H9 (cell line): Measurements from ENCODE around the gene AK5. TPM values are rescaled to one million over a fixed set of nuclear protein-coding genes. Genes with fewer than 3 reads are reported as not detected.

Source experiments
- DNase-seq: peaks from one replicate; pipeline ENCODE4 v3.0.0-alpha.2; 2017
- H2AFZ ChIP-seq: one replicate; pipeline ENCODE4 v1.6.1; 2013; ENCODE audit warnings: mild to moderate bottlenecking, low read length, control low read depth, moderate library complexity
- H2AK5ac ChIP-seq: 2 replicates; pipeline ENCODE4 v1.6.1; 2013; ENCODE audit warnings: low read length, control low read depth, mixed read lengths; ENCODE audit not compliant: insufficient read length
- H2BK120ac ChIP-seq: one replicate; pipeline ENCODE4 v1.6.1; 2013; ENCODE audit warnings: low read depth, mild to moderate bottlenecking, low read length, control low read depth, inconsistent platforms; ENCODE audit not compliant: poor library complexity, severe bottlenecking
- H2BK12ac ChIP-seq: 2 replicates; pipeline ENCODE4 v1.6.1; 2013; ENCODE audit warnings: low read length, control low read depth, mixed read lengths, low read depth; ENCODE audit not compliant: insufficient read length
- H2BK15ac ChIP-seq: 2 replicates; pipeline ENCODE4 v1.6.1; 2013; ENCODE audit warnings: low read depth, low read length, control low read depth
- H2BK20ac ChIP-seq: one replicate; pipeline ENCODE4 v1.6.1; 2013; ENCODE audit warnings: low read depth, mild to moderate bottlenecking, low read length, control low read depth, inconsistent platforms; ENCODE audit not compliant: poor library complexity, severe bottlenecking
- H2BK5ac ChIP-seq: 2 replicates; pipeline ENCODE4 v1.6.1; 2013; ENCODE audit warnings: low read length, control low read depth, mixed read lengths; ENCODE audit not compliant: insufficient read length
- H3K14ac ChIP-seq: 2 replicates; pipeline ENCODE4 v1.6.1; 2013; ENCODE audit warnings: low read length, control low read depth; ENCODE audit not compliant: insufficient read depth
- H3K18ac ChIP-seq: 2 replicates; pipeline ENCODE4 v1.6.1; 2013; ENCODE audit warnings: low read depth, mild to moderate bottlenecking, mixed read lengths, low read length, control low read depth; ENCODE audit not compliant: insufficient read length
- H3K23ac ChIP-seq: 2 replicates; pipeline ENCODE4 v1.6.1; 2013; ENCODE audit warnings: low read length, control low read depth, mixed read lengths, low read depth; ENCODE audit not compliant: insufficient read length
- H3K23me2 ChIP-seq: 2 replicates; pipeline ENCODE4 v1.6.1; 2013; ENCODE audit warnings: low read depth, mild to moderate bottlenecking, mixed read lengths, low read length, control low read depth; ENCODE audit not compliant: insufficient read length, poor library complexity, severe bottlenecking
- H3K27ac ChIP-seq: 2 replicates; pipeline ENCODE4 v1.5.1; 2013; ENCODE audit warnings: low read length, control low read depth, mixed read lengths, low read depth; ENCODE audit not compliant: insufficient read length
- H3K27me3 ChIP-seq: 2 replicates; pipeline ENCODE4 v1.6.1; 2013; ENCODE audit warnings: low read length, control low read depth, inconsistent platforms; ENCODE audit not compliant: insufficient read depth
- H3K4ac ChIP-seq: 2 replicates; pipeline ENCODE4 v1.6.1; 2013; ENCODE audit warnings: low read depth, mild to moderate bottlenecking, control low read depth, inconsistent platforms, low read length, moderate library complexity
- H3K4me1 ChIP-seq: 2 replicates; pipeline ENCODE4 v1.6.1; 2013; ENCODE audit warnings: low read length, control low read depth, inconsistent platforms; ENCODE audit not compliant: insufficient read depth
- H3K4me2 ChIP-seq: 2 replicates; pipeline ENCODE4 v1.6.1; 2013; ENCODE audit warnings: low read length, control low read depth, mixed read lengths; ENCODE audit not compliant: insufficient read length, insufficient read depth
- H3K56ac ChIP-seq: 2 replicates; pipeline ENCODE4 v1.6.1; 2013; ENCODE audit warnings: low read depth, mild to moderate bottlenecking, mixed read lengths, low read length, control low read depth; ENCODE audit not compliant: insufficient read length
- H3K79me1 ChIP-seq: 2 replicates; pipeline ENCODE4 v1.6.1; 2013; ENCODE audit warnings: low read depth, mild to moderate bottlenecking, moderate library complexity, low read length, control low read depth, inconsistent platforms; ENCODE audit not compliant: insufficient read depth, poor library complexity, severe bottlenecking
- H3K79me2 ChIP-seq: 2 replicates; pipeline ENCODE4 v1.6.1; 2013; ENCODE audit warnings: low read length, control low read depth, inconsistent platforms; ENCODE audit not compliant: insufficient read depth
- H3K9ac ChIP-seq: 2 replicates; pipeline ENCODE4 v1.6.1; 2013; ENCODE audit warnings: low read length, control low read depth, mixed read lengths; ENCODE audit not compliant: insufficient read length; ENCODE audit errors: extremely low read depth
- H3K9me3 ChIP-seq: one replicate; pipeline ENCODE4 v1.6.1; 2013; ENCODE audit warnings: low read depth, low read length, inconsistent platforms; ENCODE audit not compliant: control insufficient read depth
- H3T11ph ChIP-seq: one replicate; pipeline ENCODE4 v1.6.1; 2013; ENCODE audit warnings: mild to moderate bottlenecking, low read length, control low read depth, inconsistent platforms
- H4K20me1 ChIP-seq: one replicate; pipeline ENCODE4 v1.6.1; 2013; ENCODE audit not compliant: control insufficient read depth, insufficient read length, insufficient read depth
- H4K5ac ChIP-seq: 2 replicates; pipeline ENCODE4 v1.6.1; 2013; ENCODE audit warnings: low read depth, mild to moderate bottlenecking, mixed read lengths, low read length, control low read depth; ENCODE audit not compliant: insufficient read length
- H4K8ac ChIP-seq: replicated peaks from 2 replicates; pipeline ENCODE4 v1.6.1; 2013; ENCODE audit warnings: low read length, control low read depth, mixed read lengths, low read depth; ENCODE audit not compliant: insufficient read length
- H4K91ac ChIP-seq: 2 replicates; pipeline ENCODE4 v1.6.1; 2013; ENCODE audit warnings: low read depth, mild to moderate bottlenecking, moderate library complexity, mixed read lengths, low read length, control low read depth; ENCODE audit not compliant: insufficient read length
- H3K27ac Mint-ChIP-seq, 3 experiments: 2 replicates in 2 of 3; 3 replicates in 1 of 3; pipeline ENCODE4 v1.8.0; 2020 to 2021; ENCODE audit warnings: mixed read lengths in 3 of 3, mild to moderate bottlenecking in 1 of 3, moderate library complexity in 1 of 3
- H3K27me3 Mint-ChIP-seq: 2 replicates; pipeline ENCODE4 v1.8.0; 2021; ENCODE audit warnings: low read depth, mild to moderate bottlenecking, moderate library complexity, mixed read lengths
- H3K36me3 Mint-ChIP-seq, 3 experiments: 2 replicates in 2 of 3; 3 replicates in 1 of 3; pipeline ENCODE4 v1.8.0; 2020 to 2021; ENCODE audit warnings: low read depth in 3 of 3, mixed read lengths in 3 of 3; ENCODE audit not compliant: insufficient read depth in 1 of 3
- H3K4me1 Mint-ChIP-seq, 2 experiments: 2 replicates each; pipeline ENCODE4 v1.8.0; 2020; ENCODE audit warnings: mixed read lengths in 2 of 2
- H3K4me3 Mint-ChIP-seq, 2 experiments: 2 replicates in 1 of 2; 3 replicates in 1 of 2; pipeline ENCODE4 v1.8.0; 2020 to 2021; ENCODE audit warnings: mild to moderate bottlenecking in 2 of 2, mixed read lengths in 2 of 2, moderate library complexity in 1 of 2
- H3K9me3 Mint-ChIP-seq, 2 experiments: 2 replicates in 1 of 2; 3 replicates in 1 of 2; pipeline ENCODE4 v1.8.0; 2020; ENCODE audit warnings: mild to moderate bottlenecking in 2 of 2, mixed read lengths in 2 of 2, moderate library complexity in 1 of 2
- CTCF ChIP-seq: fragments of 200-600 bp; sonication (generic); conservative IDR thresholded peaks from 3 replicates; pipeline ENCODE4 v1.8.0; 2021; ENCODE audit warnings: antibody characterized with exemption, mild to moderate bottlenecking
- WGBS: extraction: QIAGEN DNeasy Blood & Tissue Kit; methylation state at CpG from one replicate; pipeline ENCODE4 v1.1.7; 2013; ENCODE audit warnings: missing lambda C conversion rate, low lambda C conversion rate, mixed read lengths; ENCODE audit not compliant: insufficient read length; ENCODE audit errors: extremely low coverage; 5-methylcytosine and 5-hydroxymethylcytosine counted together
- total RNA-seq: library from RNA; stranded (reverse); gene quantifications from 2 replicates; pipeline ENCODE4 v1.2.1, GENCODE V29; 2021

The AK5 gene
- total RNA-seq, 1 experiment from 2014 or later: 2.5 TPM

GRCh38 chr1:77316006-77316405, 34.2 kb downstream of the AK5 start:
- no peak overlapping the region for H3K56ac ChIP-seq
- H3K27ac Mint-ChIP-seq: no peak overlapping the region
- H3K23me2 ChIP-seq: no peaks in the 10 kb centered on the region
- no peak for TF ChIP-seq CTCF
- H3T11ph ChIP-seq: no peak overlapping the region
- no peak overlapping the region for H2BK15ac ChIP-seq
- no peaks in the 10 kb centered on the region for H3K79me2 ChIP-seq
- H3K9ac ChIP-seq: no peak overlapping the region
- H3K27ac ChIP-seq: no peak overlapping the region
- no peak overlapping the region for H3K4ac ChIP-seq
- no peak overlapping the region for H4K91ac ChIP-seq
- H3K23ac ChIP-seq: no peak overlapping the region
- no peaks in the 10 kb centered on the region for H3K27me3 ChIP-seq
- H3K4me2 ChIP-seq: no peak overlapping the region
- H2BK12ac ChIP-seq: no peak overlapping the region
- no peaks in the 10 kb centered on the region for H3K36me3 Mint-ChIP-seq
- WGBS: no CpG with 5 or more reads among the region's 1 CpG
- H3K9me3 Mint-ChIP-seq: no peaks in the 10 kb centered on the region
- no peak overlapping the region for H3K14ac ChIP-seq
- no peaks in the 10 kb centered on the region for H3K4me1 ChIP-seq
- H2BK5ac ChIP-seq: no peak overlapping the region
- no peaks in the 10 kb centered on the region for H3K27me3 Mint-ChIP-seq
- H4K20me1 ChIP-seq: no peaks in the 10 kb centered on the region
- H2AK5ac ChIP-seq: no peak overlapping the region
- H4K5ac ChIP-seq: no peak overlapping the region
- no peaks in the 10 kb centered on the region for H3K79me1 ChIP-seq
- H3K4me1 Mint-ChIP-seq: peaks cover 0 to 6% of the 10 kb centered on the region in 2 experiments; a peak in 2 of 4 replicates
- H3K18ac ChIP-seq: no peak overlapping the region
- DNase-seq: no peak
- no peaks in the 10 kb centered on the region for H3K9me3 ChIP-seq
- H3K4me3 Mint-ChIP-seq: no peak overlapping the region
- H2AFZ ChIP-seq: no peak overlapping the region
- no peak overlapping the region for H2BK120ac ChIP-seq
- H2BK20ac ChIP-seq: no peak overlapping the region
- H4K8ac ChIP-seq: no peak overlapping the region
